HG03095 (cell line): ENCODE data around the gene CERCAM.
A peak's percentile ranks its signal among the peaks of the same experiment; 100 is the strongest.

Source experiments
- ATAC-seq: cut with Tn5 transposase; IDR thresholded peaks from one replicate; pipeline ENCODE4 v1.9.1; 2021; ENCODE audit warnings: moderate library complexity; ENCODE audit not compliant: unreplicated experiment

The CERCAM gene

GRCh38 chr9:128456613-128457061 lies 36.0 kb downstream of the CERCAM start:
- peak; percentile 48 for ATAC-seq

GRCh38 chr9:128457207-128457606 lies 36.5 kb downstream of the CERCAM start:
- ATAC-seq, result no peak

- no peak for ATAC-seq
Observed at GRCh38 chr9:128459011-128459410, 38.4 kb downstream of the CERCAM start.

- no peak for ATAC-seq
Observed at GRCh38 chr9:128469070-128469469, 48.4 kb downstream of the CERCAM start.

- no peak for ATAC-seq
Observed at GRCh38 chr9:128470560-128470959, 49.9 kb downstream of the CERCAM start.

- ATAC-seq, result no peak
Observed at GRCh38 chr9:128473104-128473503, 52.4 kb downstream of the CERCAM start.

GRCh38 chr9:128475867-128476266 lies 55.2 kb downstream of the CERCAM start:
- ATAC-seq, result no peak

GRCh38 chr9:128479262-128479661 lies 58.6 kb downstream of the CERCAM start:
- ATAC-seq, result no peak

GRCh38 chr9:128481561-128481960 lies 60.9 kb downstream of the CERCAM start:
- no peak for ATAC-seq

- ATAC-seq, result no peak
Observed at GRCh38 chr9:128482186-128482585, 61.5 kb downstream of the CERCAM start.

- no peak for ATAC-seq
Observed at GRCh38 chr9:128484686-128485413, 64.2 kb downstream of the CERCAM start.

- ATAC-seq, result no peak
Observed at GRCh38 chr9:128485414-128485855, 64.8 kb downstream of the CERCAM start.

- no peak for ATAC-seq
Observed at GRCh38 chr9:128486201-128486600, 65.5 kb downstream of the CERCAM start.
